IPS-18c (cell line): ENCODE data around the gene CNNM3.

Source experiments
- H3K4me3 ChIP-seq: 2 replicates; pipeline ENCODE4 v1.7.0; 2013; ENCODE audit warnings: low read depth, mild to moderate bottlenecking, low read length, moderate library complexity; ENCODE audit not compliant: insufficient read depth
- H3K9me3 ChIP-seq: one replicate; pipeline ENCODE4 v1.6.1; 2013; ENCODE audit warnings: mild to moderate bottlenecking, low read length, moderate library complexity; ENCODE audit not compliant: control insufficient read depth, insufficient read depth

The CNNM3 gene

GRCh38 chr2:96828436-96828835 lies 12.4 kb downstream of the CNNM3 start:
- Histone ChIP-seq H3K4me3 (no peak overlapping the region), H3K9me3 (no peaks in the 10 kb centered on the region)

GRCh38 chr2:96828874-96829273 lies 12.8 kb downstream of the CNNM3 start:
- no peak overlapping the region for H3K4me3 ChIP-seq
- H3K9me3 ChIP-seq = no peaks in the 10 kb centered on the region

GRCh38 chr2:96830044-96830562 lies 14.0 kb downstream of the CNNM3 start:
- no peak overlapping the region for H3K4me3 ChIP-seq
- H3K9me3 ChIP-seq = no peaks in the 10 kb centered on the region

- no peak overlapping the region for H3K4me3 ChIP-seq
- no peaks in the 10 kb centered on the region for H3K9me3 ChIP-seq
Observed at GRCh38 chr2:96831679-96832078, 15.6 kb downstream of the CNNM3 start.

GRCh38 chr2:96832408-96832753 lies 16.3 kb downstream of the CNNM3 start:
- no peaks in the 10 kb centered on the region for H3K9me3 ChIP-seq
- H3K4me3 ChIP-seq = no peak overlapping the region

- Histone ChIP-seq H3K9me3 (no peaks in the 10 kb centered on the region), H3K4me3 (peak overlapping the region; percentile 28; the same call in 1 of the 2 replicates)
Observed at GRCh38 chr2:96832754-96833507, 16.9 kb downstream of the CNNM3 start.

GRCh38 chr2:96835830-96836229 lies 19.8 kb downstream of the CNNM3 start:
- H3K4me3 ChIP-seq = no peak overlapping the region
- H3K9me3 ChIP-seq = no peaks in the 10 kb centered on the region

GRCh38 chr2:96837575-96837974 lies 21.5 kb downstream of the CNNM3 start:
- Histone ChIP-seq H3K4me3 (no peak overlapping the region), H3K9me3 (no peaks in the 10 kb centered on the region)

GRCh38 chr2:96838345-96839292 lies 22.6 kb downstream of the CNNM3 start:
- no peak overlapping the region for H3K4me3 ChIP-seq
- H3K9me3 ChIP-seq = no peaks in the 10 kb centered on the region

GRCh38 chr2:96839293-96839874 lies 23.3 kb downstream of the CNNM3 start:
- no peak overlapping the region for H3K4me3 ChIP-seq

GRCh38 chr2:96839875-96840850 lies 24.1 kb downstream of the CNNM3 start:
- Histone ChIP-seq H3K4me3 (no peak overlapping the region), H3K9me3 (no peaks in the 10 kb centered on the region)

More at GRCh38 chr2:96839293-96839874, 23.3 kb downstream of the CNNM3 start:
- no peaks in the 10 kb centered on the region for H3K9me3 ChIP-seq

- Histone ChIP-seq H3K9me3 (no peaks in the 10 kb centered on the region), H3K4me3 (no peak overlapping the region)
Observed at GRCh38 chr2:96841701-96842495, 25.8 kb downstream of the CNNM3 start.

- H3K9me3 ChIP-seq = no peaks in the 10 kb centered on the region
- no peak overlapping the region for H3K4me3 ChIP-seq
Observed at GRCh38 chr2:96842600-96842999, 26.5 kb downstream of the CNNM3 start.

GRCh38 chr2:96843538-96844268 lies 27.6 kb downstream of the CNNM3 start, which contains the start of gene ANKRD23:
Gene ANKRD23, minus strand, starts transcription at chr2:96844021. Its CDS starts 29 bp downstream, at chr2:96843992.
- Histone ChIP-seq H3K9me3 (no peaks in the 10 kb centered on the region), H3K4me3 (no peak within 1 kb of the TSS)

- no peaks in the 10 kb centered on the region for H3K9me3 ChIP-seq
- H3K4me3 ChIP-seq = no peak overlapping the region
Observed at GRCh38 chr2:96844405-96844808, 28.3 kb downstream of the CNNM3 start.
